Measurements from ENCODE around the gene IQGAP2.

DNA sequence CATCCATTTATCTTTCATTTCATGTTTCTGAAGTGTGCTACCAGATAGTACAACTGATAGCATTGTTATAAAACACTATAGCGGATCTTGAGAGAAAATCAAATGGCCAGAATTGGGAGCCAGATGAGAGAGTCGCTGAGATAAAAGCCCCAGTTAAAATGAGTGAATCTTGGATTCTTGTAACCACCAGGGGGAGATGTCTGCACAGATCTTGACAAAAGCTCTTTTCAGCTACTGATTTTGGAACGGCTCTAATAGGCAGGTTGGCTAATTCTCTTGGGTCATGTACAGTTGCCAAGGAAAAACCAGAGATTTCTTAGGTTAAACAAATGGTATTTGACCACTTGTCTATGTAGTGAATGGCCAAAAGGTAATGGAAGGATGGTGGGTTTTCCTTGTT, 198.4 kb downstream of the IQGAP2 start:
- TF ChIP-seq ZNF561 (tag by site-specific recombination; IDR thresholded peaks at IDR 0.05; ENCODE audit: borderline replicate concordance): no peak
- no peak for TF ChIP-seq ZNF335 (tag by site-specific recombination; conservative IDR thresholded peaks at IDR 0.05)
- TF ChIP-seq, protein P1, sequence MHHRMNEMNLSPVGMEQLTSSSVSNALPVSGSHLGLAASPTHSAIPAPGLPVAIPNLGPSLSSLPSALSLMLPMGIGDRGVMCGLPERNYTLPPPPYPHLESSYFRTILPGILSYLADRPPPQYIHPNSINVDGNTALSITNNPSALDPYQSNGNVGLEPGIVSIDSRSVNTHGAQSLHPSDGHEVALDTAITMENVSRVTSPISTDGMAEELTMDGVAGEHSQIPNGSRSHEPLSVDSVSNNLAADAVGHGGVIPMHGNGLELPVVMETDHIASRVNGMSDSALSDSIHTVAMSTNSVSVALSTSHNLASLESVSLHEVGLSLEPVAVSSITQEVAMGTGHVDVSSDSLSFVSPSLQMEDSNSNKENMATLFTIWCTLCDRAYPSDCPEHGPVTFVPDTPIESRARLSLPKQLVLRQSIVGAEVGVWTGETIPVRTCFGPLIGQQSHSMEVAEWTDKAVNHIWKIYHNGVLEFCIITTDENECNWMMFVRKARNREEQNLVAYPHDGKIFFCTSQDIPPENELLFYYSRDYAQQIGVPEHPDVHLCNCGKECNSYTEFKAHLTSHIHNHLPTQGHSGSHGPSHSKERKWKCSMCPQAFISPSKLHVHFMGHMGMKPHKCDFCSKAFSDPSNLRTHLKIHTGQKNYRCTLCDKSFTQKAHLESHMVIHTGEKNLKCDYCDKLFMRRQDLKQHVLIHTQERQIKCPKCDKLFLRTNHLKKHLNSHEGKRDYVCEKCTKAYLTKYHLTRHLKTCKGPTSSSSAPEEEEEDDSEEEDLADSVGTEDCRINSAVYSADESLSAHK (tag by site-specific recombination; IDR thresholded peaks at IDR 0.05): no peak
- TF ChIP-seq ZNF274 (IDR thresholded peaks at IDR 0.05; ENCODE audit: low read length): no peak
- TF ChIP-seq ZNF274 (tag by site-specific recombination; IDR thresholded peaks at IDR 0.05; ENCODE audit: borderline replicate concordance): no peak

Data from HEK293 (cell line).